HG03064 (cell line): ENCODE results near the gene UNC119.

ENCODE experiments used
- ATAC-seq: cut with Tn5 transposase; IDR thresholded peaks from one replicate; pipeline ENCODE4 v1.9.1; 2021; ENCODE audit warnings: low read depth; ENCODE audit not compliant: unreplicated experiment

UNC119 gene

DNA sequence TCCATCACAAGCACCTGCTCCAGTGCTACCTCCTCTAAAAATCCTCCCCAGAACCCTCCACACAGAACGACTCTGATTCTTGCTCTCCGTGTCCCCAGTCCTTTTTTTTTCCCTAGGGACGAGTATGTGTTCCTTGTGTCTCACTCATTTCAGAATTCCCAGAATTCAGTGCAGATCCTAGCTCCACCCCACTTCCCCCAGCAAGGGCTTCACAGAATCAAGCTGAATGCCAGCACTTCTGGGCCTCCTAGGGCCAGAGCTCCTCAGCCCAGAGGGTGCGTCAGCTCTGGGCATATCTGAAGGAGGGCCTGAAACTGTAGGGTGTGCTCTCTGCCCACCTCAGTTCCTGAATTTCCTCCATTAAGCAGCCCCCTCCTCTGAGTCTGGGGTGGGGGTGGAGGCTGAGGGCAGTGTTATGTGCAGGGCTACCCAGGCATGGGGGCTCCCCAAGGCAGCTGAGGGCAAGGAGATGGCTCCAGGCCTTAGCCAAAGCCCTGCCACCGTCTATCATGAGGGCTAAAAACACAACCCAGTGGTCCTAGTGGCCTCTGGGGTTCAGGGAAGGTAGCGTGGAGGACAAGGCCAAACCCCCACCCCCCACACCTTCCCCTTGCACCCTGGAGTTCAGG, 6.5 kb downstream of the UNC119 start:
- no peak for ATAC-seq

DNA sequence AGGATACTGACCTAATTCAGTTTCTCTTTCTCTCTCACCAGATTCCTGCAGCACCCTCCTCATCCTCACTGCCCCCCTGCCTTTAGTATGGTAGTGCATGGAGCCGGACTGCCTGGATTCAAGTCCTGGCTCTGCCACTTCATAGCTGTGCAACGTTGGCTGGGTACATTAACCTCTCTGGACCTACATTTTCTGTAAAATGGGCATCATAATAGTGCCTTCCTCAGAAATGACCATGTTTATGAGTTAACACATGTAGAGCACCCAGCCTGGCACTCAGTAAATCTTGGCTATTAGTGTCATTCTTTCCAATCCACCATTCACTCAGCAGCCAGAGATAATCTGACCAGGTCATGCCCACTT, 7.3 kb downstream of the UNC119 start:
- no peak for ATAC-seq

DNA sequence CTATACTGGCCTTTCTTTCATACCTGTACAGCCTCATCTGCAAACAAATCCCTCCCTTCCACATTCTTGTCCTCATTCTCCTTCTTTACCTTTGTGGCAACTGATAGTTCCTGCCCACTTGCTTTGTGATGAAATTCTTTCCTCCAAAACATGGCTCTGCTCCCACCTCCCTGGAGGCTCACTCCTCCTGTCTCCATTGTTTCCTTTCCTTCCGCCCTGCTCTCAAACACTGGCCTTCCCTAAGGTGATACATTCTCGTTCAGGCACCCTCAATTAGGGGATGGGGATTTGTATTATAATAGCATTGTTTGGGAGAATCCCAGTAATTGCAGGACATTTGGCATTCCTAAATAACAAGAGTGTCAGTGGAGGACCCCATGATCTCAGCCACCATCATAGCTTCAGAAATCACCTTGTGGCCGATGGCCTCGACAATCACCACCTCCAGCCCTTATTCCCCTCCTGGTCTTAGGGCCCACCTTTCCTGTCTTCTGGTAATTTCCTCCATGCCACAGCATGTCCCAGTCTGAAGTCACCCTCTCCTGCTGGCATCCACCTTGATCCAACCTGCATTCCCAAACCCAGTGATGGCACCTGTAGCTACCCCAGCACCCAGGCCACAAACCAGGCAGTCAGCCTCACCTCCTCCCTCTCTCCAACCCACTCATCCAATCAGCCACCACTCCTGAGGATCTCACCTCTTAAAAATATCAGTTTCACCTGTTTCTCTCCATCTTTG, 7.9 kb downstream of the UNC119 start:
- no peak for ATAC-seq

DNA sequence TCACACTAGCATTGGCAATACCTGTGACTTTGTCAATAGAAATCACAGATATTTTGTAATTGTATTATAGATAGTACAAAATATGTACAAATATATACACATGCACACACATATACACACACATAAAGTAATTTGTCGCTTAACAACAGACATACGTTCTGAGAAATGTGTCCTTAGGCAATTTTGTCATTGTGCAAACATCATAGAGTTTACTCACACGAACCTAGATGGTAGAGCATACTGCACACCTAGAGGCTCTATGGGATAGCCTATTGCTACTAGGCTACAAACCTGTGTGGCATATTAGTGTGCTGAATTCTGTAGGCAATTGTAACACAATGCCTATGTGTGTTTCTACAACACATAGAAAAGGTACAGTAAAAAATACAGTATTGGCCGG, 11.0 kb downstream of the UNC119 start:
- no peak for ATAC-seq

DNA sequence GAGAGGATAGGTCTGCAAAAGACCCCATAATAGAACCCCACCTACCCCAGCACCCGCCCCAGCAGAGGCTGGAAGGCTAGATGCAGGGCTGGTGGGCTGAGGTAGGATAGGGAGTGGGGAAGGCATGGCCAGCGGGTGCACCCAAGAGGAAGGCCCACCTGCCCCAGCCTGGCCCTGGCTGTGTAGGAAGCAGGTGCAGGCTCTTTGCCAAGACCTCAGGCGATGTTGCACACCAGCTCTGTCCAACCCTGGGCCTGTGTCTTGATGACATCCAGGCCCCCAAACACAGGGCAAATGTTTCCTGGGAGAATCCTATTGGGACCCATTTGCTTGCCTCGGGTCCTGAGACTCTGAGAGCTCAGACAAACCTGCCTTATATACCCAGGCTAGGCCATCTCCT, 12.2 kb downstream of the UNC119 start:
- ATAC-seq = no peak

DNA sequence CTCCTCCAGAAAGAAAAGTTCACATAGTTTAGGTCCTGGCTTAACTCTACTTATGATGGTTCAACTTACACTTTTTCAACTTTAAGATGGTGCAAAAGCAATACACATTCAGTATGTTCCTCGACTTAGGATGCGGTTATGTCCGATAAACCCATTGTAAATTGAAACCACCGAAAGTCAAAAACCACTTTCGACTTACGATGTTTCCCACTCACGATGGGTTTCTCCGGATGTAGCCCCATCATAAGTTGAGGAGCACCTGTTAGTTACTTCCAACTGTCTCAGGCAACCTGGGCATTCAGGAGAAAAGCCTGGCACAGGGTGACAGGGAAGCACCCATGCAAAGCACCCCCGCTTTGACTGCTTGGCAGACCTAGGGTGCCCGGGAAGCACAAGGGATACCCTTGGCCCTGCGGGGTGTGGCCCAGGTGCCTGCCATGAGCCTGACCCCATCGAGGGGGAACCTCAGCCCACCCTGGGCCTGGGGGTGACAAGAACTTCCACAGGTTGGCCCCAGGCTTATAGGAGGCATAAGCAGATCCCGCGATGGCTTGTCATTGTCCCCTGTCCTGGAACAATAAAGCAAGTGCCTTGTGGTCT, 14.0 kb downstream of the UNC119 start:
- ATAC-seq = no peak

DNA sequence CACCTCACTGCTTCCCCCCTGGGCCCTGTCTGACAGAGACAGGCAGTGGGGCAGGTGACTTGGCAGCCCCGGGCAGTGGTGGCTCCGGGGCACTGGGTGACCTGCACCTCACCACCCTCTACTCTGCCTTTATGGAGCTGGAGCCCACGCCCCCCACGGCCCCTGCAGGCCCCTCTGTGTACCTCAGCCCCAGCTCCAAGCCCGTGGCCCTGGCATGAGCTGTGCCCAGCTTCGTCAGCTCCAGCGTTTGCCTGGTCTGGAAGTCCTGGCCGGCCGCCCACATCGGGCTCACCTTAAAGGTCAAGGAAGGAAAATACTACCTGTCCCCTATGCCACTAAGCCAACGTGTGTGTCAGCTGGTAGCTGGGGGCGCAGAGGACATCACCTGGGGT, 15.2 kb downstream of the UNC119 start:
- no peak for ATAC-seq

DNA sequence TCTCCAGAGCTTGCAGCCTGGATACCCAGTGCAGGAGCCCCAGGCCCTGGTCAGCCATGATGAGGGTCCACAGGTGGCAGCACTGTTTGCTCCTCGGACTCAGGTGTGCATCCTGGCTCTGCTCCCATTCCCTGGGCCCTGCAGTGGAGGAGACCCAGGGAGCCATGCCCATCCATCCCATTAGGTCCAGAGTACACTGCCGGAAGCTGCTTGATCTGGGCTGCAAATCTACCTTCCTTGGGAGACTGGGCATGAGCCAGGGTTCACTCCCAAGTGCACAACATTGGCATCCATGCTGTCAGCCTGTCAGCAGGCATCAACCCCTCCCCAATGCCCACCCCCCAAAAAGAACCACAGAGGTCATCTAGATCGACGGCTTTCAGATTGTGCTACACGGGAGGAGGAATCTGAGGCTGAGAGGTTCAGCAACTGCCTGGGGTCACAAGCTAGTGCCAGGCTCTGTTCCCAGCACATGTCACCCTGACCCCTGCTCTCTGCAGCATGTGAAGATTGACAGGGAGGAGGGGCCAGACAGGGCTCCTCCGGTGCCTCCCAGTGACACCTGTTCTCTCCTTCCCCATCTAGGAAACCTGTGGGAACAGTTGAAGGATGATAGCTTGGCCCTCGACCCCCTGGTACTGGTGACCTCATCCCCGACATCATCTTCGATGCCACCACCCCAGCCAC, 15.7 kb downstream of the UNC119 start:
- no peak for ATAC-seq

DNA sequence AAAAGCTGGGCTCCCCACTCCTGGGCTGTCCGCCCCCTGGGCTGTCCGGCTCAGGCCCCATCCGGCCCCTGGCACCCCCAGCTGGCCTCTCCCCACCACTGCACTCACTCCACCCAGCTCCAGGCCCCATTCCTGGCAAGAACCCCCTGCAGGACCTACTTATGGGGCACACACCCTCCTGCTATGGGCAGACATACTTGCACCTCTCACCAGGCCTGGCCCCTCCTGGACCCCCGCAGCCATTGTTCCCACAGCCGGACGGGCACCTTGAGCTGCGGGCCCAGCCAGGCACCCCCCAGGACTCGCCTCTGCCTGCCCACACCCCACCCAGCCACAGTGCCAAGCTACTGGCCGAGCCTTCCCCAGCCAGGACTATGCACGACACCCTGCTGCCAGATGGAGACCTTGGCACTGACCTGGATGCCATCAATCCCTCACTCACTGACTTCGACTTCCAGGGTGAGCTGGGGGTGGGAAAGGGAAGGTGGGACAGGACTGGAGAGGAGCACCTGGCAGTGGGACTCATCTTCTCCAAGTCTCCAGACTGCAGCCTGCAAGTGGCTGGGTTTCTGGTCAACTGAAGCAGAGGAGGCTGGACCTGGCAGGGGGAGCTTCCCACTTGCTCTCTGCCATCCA, 17.6 kb downstream of the UNC119 start:
- no peak for ATAC-seq

DNA sequence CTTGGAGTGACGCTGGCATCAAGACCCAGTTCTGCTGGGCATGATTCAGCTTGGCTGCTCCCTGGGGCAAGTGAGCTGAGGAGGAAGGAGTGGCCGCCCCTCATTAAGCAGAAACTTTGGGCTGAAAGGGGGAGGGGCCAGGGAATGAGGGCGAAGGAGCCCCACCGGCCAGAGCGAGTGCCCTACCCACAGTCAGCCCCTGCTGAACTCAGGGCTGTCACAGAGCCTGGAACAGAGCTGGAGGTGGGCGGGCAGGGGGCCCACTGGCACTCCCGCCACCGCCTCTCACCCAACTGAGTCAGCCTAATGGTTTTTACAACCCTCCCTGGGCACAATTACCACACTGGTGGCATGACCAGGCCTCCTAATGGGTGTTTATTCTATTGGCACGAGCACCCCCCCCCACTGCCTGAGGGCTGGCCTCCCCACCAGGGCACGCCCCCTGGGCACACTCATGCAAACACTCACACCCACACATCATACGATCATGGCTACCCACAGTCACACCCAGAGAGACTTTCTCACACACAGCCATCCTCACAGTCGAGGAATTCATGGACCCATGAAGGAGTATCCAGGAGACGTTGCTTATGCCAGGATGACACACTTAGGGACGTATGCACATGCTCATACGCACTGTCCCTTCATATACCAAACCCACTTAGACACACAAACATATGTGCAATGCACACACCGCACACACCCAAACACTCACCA, 19.2 kb downstream of the UNC119 start:
- no peak for ATAC-seq

DNA sequence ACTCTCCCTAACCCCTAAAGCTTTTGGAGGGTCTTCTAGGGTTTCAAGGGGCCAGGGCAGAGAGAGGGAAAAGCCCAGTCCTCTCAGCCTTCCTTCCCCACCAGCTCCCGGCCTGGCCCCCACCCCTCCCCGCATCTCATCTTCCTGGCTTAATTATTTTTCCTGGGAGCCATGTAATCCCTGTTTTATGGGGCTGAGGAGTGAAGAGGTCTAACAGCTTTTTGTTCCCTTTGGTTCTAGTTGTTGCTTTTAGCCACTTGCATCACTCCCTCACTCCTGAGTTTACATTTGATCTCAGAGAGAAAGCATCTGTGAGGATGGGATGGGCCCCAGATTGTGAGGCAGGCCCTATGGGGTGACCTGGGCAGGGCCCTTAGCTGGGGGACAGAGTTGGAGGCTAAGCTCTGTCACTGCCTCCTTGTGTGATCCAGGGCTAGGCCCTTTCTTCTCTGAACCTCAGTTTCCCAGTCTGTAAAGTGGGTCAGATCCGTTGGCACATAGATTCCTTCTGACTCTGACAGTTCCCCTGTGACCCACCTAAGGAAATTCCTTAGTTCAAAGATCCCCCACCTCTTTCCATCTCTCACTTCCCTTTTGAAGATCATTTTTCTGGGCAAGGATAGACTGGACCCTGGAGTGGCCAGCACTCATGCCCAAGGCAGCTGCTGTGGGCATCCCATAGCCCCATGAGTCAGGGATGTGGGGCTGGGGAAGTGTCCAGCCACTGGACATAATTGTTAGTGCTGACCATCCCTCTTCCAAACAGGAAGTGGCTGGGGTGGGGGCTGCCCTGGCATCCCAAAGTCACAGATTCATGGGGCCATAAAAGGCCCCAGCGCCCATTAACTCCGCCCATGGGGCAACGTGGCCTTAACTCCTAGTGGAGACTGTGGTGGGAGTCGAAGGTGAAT, 20.1 kb downstream of the UNC119 start:
- no peak for ATAC-seq

DNA sequence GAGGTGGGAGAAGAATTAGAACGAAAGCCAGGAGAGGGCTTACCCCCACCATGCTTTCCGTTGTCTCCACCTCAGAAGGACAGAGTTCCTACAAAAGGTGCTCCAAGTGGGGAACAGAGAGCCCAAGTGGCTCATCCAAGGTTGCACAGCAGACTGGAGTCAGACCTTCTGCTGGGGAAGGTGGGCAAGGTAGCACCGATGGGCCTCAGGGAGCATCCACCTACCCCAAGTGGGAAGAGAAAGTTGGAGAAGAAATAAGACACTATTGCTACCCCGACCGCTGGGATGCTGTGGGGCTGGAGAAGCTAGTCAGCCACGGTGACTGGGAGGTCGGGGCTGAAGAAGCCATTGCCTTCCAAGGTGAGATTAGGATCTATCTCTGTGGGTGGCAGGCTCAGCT, 21.5 kb downstream of the UNC119 start:
- ATAC-seq = no peak

DNA sequence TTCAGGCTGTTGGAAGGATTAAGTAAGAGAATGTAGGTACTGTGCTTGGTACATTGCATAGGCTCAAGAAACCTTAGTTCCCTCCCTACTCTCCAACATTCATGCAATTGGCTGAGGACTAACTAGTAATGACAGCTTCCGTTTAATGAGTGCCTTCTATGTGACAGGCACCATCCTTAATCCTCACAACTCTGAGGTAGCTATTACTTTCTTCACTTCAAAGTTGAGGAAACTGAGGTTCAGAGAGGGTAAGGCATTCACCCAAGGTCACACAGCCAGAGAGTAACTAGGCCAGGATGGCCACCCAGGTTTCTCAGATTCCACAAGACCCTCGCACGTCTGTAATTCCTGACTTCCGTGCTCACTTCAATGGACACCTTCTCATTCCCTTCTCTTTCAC, 22.2 kb downstream of the UNC119 start:
- ATAC-seq = no peak

DNA sequence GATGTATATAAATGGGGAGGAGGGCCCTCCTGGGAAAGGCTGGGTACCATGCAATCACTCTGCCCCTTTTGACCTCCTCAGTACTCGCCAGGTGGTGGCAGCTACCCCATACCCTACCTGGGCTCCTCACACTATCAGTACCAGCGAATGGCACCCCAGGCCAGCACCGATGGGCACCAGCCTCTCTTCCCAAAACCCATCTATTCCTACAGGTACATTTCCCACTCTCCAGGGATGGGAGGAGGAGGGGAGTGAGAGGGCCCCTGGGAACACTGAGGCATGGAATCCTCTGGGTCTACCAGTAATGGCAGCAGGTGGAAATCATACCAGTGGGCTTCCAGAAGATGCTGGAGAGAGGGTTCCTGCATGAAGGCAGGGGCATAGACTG, 23.4 kb downstream of the UNC119 start:
- ATAC-seq = no peak

DNA sequence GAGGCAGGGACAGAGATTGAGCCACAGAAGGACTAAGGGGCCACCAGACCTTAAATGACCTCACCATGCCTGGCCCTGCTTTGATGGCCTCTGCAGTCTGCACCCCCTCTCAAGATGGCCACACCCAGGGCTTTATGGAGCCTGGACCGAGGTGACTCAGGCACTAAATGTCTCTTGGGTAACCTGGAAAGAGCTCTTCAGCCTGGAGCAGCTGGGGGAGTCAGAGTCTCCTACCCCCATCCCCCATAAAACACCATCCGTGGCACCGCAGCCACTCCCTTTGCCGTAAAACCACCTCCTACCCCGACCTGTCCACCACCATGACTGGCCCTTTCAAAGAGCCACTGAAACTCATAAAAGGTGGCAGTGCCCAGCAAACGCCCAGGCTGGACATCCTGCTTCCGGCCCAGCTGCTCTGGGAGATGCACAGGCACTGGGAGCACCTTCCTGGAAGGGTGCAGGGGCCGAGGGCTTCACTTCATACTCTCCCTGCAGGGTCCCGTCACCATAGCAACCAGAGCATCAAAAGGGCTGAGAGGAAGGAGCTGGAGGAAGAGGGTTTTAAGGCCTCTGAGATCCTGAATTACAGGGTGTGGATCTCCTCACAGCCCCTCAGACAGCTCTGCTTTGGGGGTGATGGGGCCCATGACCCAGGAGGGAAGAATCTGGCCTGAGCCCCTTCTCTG, 24.0 kb downstream of the UNC119 start:
- no peak for ATAC-seq

DNA sequence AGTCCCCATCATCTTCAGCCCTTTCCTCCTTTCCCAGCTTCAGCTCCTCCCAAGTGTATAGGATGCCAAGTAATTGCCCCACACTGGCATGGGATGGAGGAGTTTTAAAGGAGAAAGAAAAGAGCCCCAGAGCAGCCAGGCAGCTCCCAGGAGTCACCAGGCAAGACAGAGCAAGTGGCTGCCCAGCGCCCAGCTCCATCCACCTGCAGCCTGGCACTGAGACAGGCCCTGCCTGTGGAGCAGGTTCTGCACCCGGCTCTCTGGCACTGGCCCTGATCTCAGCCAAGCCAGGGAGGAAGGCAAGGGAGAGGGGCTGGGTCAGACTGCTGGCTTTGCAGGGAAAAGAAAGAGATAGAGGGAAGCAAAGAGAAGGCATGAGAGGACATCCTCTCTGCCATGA, 24.6 kb downstream of the UNC119 start:
- ATAC-seq = no peak

DNA sequence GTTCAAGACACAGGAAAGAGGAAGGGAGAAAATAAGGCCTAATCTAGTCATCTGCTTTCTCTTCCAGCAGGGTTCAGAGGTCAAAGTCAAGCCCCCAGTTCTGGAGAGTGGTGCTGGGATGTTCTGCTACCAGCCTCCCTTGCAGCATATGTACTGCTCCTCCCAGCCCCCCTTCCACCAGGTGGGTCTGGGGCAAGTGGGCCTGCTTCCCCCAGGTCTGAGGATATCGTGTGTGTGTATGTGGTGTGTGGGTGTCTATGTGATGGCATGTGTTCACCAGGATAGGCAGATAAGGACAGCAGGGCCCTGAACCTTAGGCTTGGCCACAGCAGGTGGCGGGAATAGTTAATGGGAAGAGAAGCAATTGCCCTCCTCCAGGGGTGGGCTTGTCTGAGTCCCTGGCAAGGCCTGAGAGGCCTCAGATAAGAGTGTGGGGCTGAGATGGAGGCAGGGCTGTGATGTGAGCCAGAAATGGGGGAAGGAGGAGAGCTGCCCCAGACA, 25.2 kb downstream of the UNC119 start:
- no peak for ATAC-seq

DNA sequence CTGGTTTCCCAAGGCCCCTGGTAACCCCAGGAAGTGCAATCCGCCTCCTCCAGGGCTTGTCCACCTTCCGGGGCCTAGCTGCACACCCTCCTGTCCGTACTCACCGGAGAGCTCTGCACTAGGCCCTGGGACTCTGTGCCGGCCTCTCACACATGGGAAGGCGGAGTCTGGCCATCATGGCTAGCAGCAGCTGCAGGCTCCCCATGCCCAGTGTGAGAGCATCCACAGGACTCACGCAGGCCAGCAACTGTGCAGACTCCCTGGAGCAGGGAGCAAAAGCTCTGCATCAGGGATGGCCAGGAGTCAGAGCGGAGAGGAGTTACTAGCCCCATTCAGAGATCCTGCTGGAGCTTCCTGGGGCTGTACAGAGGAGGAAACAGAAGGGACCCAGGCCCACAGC, 26.0 kb downstream of the UNC119 start:
- no peak for ATAC-seq
